WTC11 (cell line): ENCODE results near the gene P2RX3. TPM values are rescaled to one million over a fixed set of nuclear protein-coding genes. Genes with fewer than 3 reads are reported as not detected.

Experiments
- ATAC-seq: fragments of 200-7000 bp; cut with Tn5 transposase; 2 replicates; pipeline ENCODE4 v1.10.0; 2021; ENCODE audit warnings: mild to moderate bottlenecking, moderate library complexity
- CTCF ChIA-PET: fragments of 300-600 bp; sonication (Branson Sonifier 250); formaldehyde crosslinking; loops from one replicate; lab custom pipeline; 2021; ENCODE audit warnings: antibody characterized with exemption; lab: Charles Lee
- POLR2A ChIA-PET: fragments of 350-600 bp; sonication (Branson Sonifier 250); formaldehyde crosslinking; loops from one replicate; lab custom pipeline; 2021; ENCODE audit warnings: antibody characterized with exemption; lab: Charles Lee
- DNase-seq: peaks from one replicate; pipeline ENCODE4 v3.0.0; 2021; ENCODE audit warnings: low spot score
- H3K27ac Mint-ChIP-seq: 2 replicates; pipeline ENCODE4 v1.8.0; 2021; ENCODE audit warnings: mixed read lengths
- H3K27me3 Mint-ChIP-seq: 2 replicates; pipeline ENCODE4 v1.8.0; 2021; ENCODE audit warnings: low read depth, mild to moderate bottlenecking, moderate library complexity, mixed read lengths
- H3K36me3 Mint-ChIP-seq: 2 replicates; pipeline ENCODE4 v1.8.0; 2021; ENCODE audit warnings: mixed read lengths
- H3K4me1 Mint-ChIP-seq: 2 replicates; pipeline ENCODE4 v1.8.0; 2022; ENCODE audit warnings: mixed read lengths
- H3K4me3 Mint-ChIP-seq: 2 replicates; pipeline ENCODE4 v1.8.0; 2021; ENCODE audit warnings: mild to moderate bottlenecking, moderate library complexity, mixed read lengths
- H3K9me3 Mint-ChIP-seq: 2 replicates; pipeline ENCODE4 v1.8.0; 2021; ENCODE audit warnings: mixed read lengths
- AFF4 ChIP-seq: sonication (generic); formaldehyde crosslinking; IDR thresholded peaks from 2 replicates; pipeline ENCODE4 v1.8.1; 2023; ENCODE audit warnings: mild to moderate bottlenecking, missing genetic modification reagents, borderline replicate concordance
- CTCF ChIP-seq: fragments of 200-600 bp; IDR thresholded peaks from 2 replicates; pipeline ENCODE4 v1.8.0; 2022; ENCODE audit warnings: antibody characterized with exemption
- E2F1 ChIP-seq: sonication (generic); formaldehyde crosslinking; IDR thresholded peaks from 2 replicates; pipeline ENCODE4 v1.8.0; 2022; ENCODE audit warnings: mild to moderate bottlenecking, missing genetic modification reagents
- E2F5 ChIP-seq: sonication (generic); formaldehyde crosslinking; IDR thresholded peaks from 2 replicates; pipeline ENCODE4 v1.8.1; 2022; ENCODE audit warnings: mild to moderate bottlenecking, moderate library complexity, missing genetic modification reagents
- FOXP4 ChIP-seq: sonication (generic); formaldehyde crosslinking; IDR thresholded peaks from 2 replicates; pipeline ENCODE4 v1.8.0; 2022; ENCODE audit warnings: mild to moderate bottlenecking, missing genetic modification reagents
- GABPB1 ChIP-seq: sonication (generic); formaldehyde crosslinking; IDR thresholded peaks from 2 replicates; pipeline ENCODE4 v1.8.1; 2023; ENCODE audit warnings: mild to moderate bottlenecking, missing genetic modification reagents
- HMGA2 ChIP-seq: fragments of 250-450 bp; sonication (Bioruptor Pico); IDR thresholded peaks from 2 replicates; pipeline ENCODE4 v1.4.0; 2021; ENCODE audit warnings: mild to moderate bottlenecking, moderate library complexity
- JUN ChIP-seq: sonication (generic); formaldehyde crosslinking; IDR thresholded peaks from 2 replicates; pipeline ENCODE4 v1.8.0; 2023; ENCODE audit warnings: mild to moderate bottlenecking, missing genetic modification reagents
- KAT7 ChIP-seq: sonication (generic); formaldehyde crosslinking; IDR thresholded peaks from 2 replicates; pipeline ENCODE4 v1.8.1; 2023; ENCODE audit warnings: missing genetic modification reagents, mild to moderate bottlenecking, borderline replicate concordance
- RORB ChIP-seq: fragments of 250-450 bp; sonication (Bioruptor Pico); IDR thresholded peaks from 2 replicates; pipeline ENCODE4 v1.9.0; 2021; ENCODE audit warnings: mild to moderate bottlenecking
- TCF7 ChIP-seq: sonication (generic); formaldehyde crosslinking; IDR thresholded peaks from 2 replicates; pipeline ENCODE4 v1.8.0; 2022; ENCODE audit warnings: mild to moderate bottlenecking, low read depth, missing genetic modification reagents, moderate library complexity
- USF1 ChIP-seq: sonication (generic); formaldehyde crosslinking; IDR thresholded peaks from 2 replicates; pipeline ENCODE4 v1.8.0; 2022; ENCODE audit warnings: mild to moderate bottlenecking, missing genetic modification reagents
- ZNF121 ChIP-seq: sonication (generic); formaldehyde crosslinking; IDR thresholded peaks from 2 replicates; pipeline ENCODE4 v1.8.0; 2023; ENCODE audit warnings: missing genetic modification reagents
- ZNF263 ChIP-seq: sonication (generic); formaldehyde crosslinking; IDR thresholded peaks from 2 replicates; pipeline ENCODE4 v1.8.1; 2022; ENCODE audit warnings: low read depth, mild to moderate bottlenecking, moderate library complexity, missing genetic modification reagents
- total RNA-seq: library from RNA; stranded (reverse); gene quantifications from 3 replicates; pipeline ENCODE4 v1.2.3, GENCODE V29; 2021

P2RX3 gene
- total RNA-seq, 1 experiment from 2014 or later, result 0.26 TPM

- TF ChIP-seq JUN (CRISPR knock-in tag) (no peak), KAT7 (CRISPR knock-in tag) (no peak), TCF7 (CRISPR knock-in tag) (no peak), CTCF (peak; percentile 89)
Observed at GRCh38 chr11:57345555-57346211, 7.5 kb downstream of the P2RX3 start (continued).

- Mint-ChIP-seq H3K27me3 (peaks cover 11% of the 10 kb centered on the region; the same call in 1 of the 2 replicates), H3K9me3 (peaks cover 6% of the 10 kb centered on the region; the same call in 1 of the 2 replicates), H3K4me3 (no peak overlapping the region), H3K36me3 (no peaks in the 10 kb centered on the region), H3K27ac (no peak overlapping the region), H3K4me1 (peaks cover 29% of the 10 kb centered on the region)
- DNase-seq (no peak), ATAC-seq (no peak)
- no peak for TF ChIP-seq GABPB1 (CRISPR knock-in tag)
- TF ChIP-seq ZNF121, result no peak
- no peak for TF ChIP-seq USF1 (CRISPR knock-in tag)
- TF ChIP-seq KAT7 (CRISPR knock-in tag), result no peak
- no peak for TF ChIP-seq RORB (CRISPR knock-in tag)
- TF ChIP-seq HMGA2, result no peak
- TF ChIP-seq AFF4 (CRISPR knock-in tag), result no peak
- no peak for TF ChIP-seq E2F5
- no peak for TF ChIP-seq FOXP4 (CRISPR knock-in tag)
- no peak for TF ChIP-seq ZNF263 (CRISPR knock-in tag)
- no peak for TF ChIP-seq E2F1 (CRISPR knock-in tag)
- POLR2A ChIA-PET, result no interaction called here
- CTCF ChIA-PET, result interaction anchor here (0.6 to 3.0 kb wide), 10 partner anchors 11 to 180 kb away, joined by 3 to 21 read pairs (median 5); no protein-coding TSS in a partner anchor
Observed at GRCh38 chr11:57347336-57347735, 9.2 kb downstream of the P2RX3 start.
